Activated CD4-positive, CD25-positive, alpha-beta regulatory T cell (primary cell): ENCODE results near the gene TAF11L14.

Source experiments
- DNase-seq, 4 experiments: peaks; one replicate each; lab custom pipeline; 2025; lab: John Stamatoyannopoulos, UW

TAF11L14 gene

DNA sequence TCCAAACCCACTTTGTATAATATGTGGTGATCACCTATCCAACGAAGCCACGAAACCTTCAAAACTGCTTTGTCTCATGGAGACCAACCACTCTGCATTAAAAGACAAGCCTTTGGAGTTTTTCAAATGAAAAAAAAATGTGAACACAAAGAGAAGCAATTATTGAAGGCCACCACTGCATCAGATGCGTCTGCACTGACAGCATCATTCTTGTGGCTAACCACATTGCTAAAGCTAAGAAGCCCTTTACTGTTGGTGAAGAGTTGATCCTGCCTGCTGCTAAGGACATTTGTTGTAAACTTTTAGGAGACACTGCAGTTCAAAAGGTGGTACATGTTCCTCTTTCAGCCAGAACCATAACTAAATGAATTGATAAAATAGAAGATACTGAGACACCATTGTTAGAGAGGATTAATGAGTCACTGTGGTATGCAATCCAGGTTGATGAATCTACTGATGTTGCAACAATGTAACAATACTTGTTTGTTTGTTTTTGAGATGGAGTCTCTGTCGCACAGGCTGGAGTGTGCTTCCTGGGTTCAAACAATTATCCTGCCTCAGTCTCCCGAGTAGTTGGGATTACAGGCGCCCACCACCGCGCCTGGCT, 45.4 kb downstream of the TAF11L14 start:
- DNase-seq, result no peak

DNA sequence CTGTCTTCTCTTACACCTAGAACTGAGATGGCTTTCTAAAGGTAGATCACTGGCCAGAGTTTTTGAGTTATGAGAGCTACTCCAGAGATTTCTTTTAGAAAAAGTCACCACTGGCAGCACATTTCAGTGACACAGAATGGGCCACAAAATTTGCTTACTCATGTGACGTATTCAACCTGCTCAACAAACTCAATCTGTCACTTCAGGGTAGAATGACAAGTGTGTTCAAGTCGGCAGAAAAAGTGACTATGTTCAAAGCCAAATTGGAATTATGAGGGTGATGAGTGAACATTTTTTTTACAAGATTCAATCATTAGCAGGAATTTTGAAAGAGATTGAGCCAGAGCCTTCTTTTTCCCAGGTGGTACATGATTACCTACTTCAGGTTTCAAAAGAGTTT, 46.5 kb downstream of the TAF11L14 start:
- no peak for DNase-seq
